ENCODE data around the gene THOC2.

GRCh38 chrX:123675154-123675553, 57.7 kb downstream of the THOC2 start:
- TF ChIP-seq CBFB (IDR thresholded peaks at IDR 0.05; ENCODE audit: low read depth) (no peak), POLR2A (IDR thresholded peaks at IDR 0.05; ENCODE audit: low read depth, low read length) (no peak), CTCF (IDR thresholded peaks at IDR 0.05 in 2 of 3, conservative IDR thresholded peaks at IDR 0.05 in 1 of 3; ENCODE audit: control insufficient read depth in 2 of 3, extremely low read depth in 1 of 3, insufficient read depth in 1 of 3, low read depth in 3 of 3, low read length in 3 of 3) (no peak), CREM (IDR thresholded peaks at IDR 0.05; ENCODE audit: low read depth) (no peak)

All from GM12878 (cell line).